HG03097 (cell line): ENCODE data around the gene THPO.

Source experiments
- ATAC-seq: cut with Tn5 transposase; IDR thresholded peaks from one replicate; pipeline ENCODE4 v1.9.1; 2021; ENCODE audit not compliant: unreplicated experiment, low FRiP score

Gene THPO

DNA sequence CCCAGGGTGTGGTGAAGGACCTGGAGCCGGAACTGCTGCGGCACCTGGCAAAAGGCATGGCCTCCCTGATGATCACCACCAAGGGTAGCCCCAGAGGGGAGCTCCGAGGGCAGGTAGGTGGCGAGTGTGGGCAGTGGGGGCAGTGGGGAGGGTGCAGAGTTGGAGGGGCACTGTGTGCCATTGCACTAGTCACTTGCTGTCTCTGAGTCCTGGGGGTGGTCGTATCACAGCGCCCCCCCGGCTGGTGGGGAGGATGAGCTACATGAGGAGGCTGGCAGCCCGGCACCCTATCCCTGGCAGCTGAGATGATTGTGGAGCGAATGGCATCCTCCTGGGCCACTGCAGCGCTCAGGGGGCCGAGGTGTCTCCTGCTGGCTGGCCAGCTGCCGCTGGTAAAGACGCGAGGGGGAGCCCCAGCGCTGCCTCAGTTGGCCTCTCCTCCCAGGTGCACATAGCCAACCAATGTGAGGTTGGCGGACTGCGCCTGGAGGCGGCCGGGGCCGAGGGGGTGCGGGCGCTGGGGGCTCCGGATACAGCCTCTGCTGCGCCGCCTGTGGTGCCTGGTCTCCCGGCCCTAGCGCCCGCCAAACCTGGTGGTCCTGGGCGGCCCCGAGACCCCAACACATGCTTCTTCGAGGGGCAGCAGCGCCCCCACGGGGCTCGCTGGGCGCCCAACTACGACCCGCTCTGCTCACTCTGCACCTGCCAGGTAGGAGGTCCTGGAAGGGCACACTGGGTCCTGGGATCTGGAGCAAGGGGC lies 8.2 kb upstream of the THPO start:
- ATAC-seq: no peak

DNA sequence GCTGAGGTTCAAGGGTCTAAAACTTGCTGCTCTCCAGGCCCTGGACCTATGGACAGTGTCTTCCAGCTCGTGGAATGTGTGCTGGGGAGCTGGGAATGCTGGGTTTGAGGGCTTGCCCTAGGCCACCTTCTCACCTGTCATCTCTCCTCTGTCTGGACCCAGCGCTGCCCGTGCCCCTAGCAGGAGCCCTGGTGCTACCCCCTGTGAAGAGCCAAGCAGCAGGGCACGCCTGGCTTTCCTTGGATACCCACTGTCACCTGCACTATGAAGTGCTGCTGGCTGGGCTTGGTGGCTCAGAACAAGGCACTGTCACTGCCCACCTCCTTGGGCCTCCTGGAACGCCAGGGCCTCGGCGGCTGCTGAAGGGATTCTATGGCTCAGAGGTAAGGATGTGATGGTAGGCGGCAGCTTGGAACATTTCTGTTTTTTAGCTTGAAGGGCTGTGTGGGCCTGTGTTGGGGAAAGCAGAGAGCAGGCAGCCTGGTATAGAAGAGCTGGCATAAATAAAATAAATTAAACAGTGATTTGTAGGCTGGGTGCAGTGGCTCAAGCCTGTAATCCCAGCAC lies 6.9 kb upstream of the THPO start:
- no peak for ATAC-seq

DNA sequence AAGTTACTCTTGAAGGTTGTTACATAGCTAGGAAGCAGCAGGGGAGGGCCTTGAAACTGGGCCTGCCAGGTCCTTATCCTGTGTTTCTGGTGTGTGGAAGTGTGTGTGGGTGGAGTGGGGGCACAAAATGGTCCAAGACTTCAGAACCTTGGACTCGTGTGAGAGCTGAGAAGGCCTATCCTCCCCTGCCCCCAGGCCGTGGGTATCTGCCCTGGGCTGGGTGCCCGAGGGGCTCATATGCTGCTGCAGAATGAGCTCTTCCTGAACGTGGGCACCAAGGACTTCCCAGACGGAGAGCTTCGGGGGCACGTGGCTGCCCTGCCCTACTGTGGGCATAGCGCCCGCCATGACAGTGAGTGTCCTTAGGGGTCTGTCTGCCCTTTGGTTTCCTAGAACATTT lies 6.3 kb upstream of the THPO start:
- ATAC-seq: no peak

DNA sequence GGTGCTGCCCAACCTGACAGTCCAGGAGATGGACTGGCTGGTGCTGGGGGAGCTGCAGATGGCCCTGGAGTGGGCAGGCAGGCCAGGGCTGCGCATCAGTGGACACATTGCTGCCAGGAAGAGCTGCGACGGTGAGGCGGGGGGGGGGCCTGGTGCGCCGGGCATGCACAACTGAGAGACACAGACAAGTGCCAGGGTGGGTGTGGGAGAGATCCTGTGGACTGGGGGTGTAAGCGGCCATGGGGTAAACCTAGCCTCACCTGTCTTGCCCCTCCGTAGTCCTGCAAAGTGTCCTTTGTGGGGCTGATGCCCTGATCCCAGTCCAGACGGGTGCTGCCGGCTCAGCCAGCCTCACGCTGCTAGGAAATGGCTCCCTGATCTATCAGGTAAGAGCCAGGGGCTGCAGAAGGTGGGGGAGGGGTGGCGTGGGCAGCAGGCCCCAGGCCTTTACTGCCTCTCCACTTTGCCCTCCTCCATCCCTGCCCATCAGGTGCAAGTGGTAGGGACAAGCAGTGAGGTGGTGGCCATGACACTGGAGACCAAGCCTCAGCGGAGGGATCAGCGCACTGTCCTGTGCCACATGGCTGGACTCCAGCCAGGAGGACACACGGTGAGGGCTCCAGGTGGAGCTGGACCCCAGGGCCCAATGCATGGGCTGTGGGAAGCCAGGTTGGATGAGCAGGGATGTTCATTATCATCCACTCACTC lies 5.2 kb upstream of the THPO start:
- no peak for ATAC-seq

DNA sequence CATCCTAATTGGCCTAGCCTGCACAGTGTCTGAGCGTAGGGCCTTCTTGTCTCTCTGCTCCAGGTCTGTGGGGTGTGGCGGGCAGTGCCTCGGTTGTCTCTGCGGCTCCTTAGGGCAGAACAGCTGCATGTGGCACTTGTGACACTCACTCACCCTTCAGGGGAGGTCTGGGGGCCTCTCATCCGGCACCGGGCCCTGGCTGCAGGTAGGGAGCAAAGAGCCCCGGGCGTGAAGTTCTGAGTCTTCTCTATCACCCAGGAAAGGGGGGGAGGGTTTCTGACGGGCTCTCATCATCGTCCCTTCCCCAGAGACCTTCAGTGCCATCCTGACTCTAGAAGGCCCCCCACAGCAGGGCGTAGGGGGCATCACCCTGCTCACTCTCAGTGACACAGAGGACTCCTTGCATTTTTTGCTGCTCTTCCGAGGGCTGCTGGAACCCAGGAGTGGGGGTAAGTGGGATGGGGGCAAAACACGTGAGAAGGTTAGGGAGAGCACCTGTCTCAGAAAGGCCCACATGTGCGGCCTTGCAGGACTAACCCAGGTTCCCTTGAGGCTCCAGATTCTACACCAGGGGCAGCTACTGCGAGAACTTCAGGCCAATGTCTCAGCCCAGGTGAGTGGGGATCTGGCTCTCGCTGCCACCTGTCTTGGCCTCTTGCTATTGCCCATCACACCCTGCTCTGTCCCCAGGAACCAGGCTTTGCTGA lies 4.5 kb upstream of the THPO start:
- ATAC-seq: no peak

DNA sequence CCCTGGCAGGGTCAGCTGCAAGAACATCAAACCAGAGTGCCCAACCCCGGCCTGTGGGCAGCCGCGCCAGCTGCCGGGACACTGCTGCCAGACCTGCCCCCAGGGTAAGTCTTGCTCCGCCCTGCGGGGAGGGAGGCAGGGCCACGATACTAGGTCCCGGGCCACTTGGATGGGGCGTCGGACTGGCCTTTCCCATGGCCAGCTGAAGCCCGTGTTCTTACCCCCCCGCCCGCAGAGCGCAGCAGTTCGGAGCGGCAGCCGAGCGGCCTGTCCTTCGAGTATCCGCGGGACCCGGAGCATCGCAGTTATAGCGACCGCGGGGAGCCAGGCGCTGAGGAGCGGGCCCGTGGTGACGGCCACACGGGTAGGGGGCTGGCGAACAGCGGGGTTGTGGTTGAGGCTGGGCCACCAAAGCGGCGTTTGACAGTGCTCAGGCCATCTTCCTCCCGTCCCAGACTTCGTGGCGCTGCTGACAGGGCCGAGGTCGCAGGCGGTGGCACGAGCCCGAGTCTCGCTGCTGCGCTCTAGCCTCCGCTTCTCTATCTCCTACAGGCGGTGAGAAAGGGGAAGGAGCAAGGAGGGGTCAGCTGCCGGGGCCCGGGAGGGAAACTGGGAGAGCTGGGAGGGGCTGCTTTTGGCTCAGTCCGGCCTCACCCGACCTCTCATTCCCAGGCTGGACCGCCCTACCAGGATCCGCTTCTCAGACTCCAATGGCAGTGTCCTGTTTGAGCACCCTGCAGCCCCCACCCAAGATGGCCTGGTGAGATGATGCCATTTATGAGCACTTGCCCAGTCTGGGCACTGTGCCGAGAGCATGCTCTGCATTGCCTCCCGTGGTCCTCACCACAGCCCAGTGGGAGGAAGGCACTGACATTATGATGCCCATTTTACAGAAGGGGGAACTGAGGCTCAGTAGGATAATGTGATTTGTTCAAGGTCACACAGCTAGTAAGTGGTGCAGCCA lies 3.5 kb upstream of the THPO start:
- ATAC-seq: no peak

DNA sequence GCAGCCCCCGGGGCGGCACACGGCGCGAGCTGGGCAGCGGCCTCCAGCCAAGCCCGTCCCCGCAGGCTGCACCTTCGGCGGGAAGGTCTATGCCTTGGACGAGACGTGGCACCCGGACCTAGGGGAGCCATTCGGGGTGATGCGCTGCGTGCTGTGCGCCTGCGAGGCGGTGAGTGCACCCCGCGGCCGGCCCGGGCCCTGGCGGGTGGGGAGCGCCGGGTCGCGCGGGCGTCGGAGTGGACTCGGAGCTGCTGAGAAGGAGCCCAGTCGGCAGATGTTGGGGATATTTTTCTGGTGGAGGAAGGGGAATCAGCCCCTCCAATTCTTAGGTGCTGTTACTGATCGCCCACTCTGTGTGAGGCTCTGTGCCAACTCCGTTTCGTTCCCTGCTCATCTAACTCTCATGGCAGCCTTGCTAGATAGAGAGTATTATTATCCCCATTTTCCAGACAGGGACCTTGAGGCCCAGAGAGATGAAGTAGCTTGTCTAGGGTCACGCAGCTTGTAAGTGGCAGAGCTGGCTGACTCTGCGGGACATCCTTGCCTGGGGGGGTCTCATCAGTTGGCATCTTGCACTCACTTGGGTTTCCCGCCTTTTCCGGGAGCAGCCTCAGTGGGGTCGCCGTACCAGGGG lies 2.7 kb upstream of the THPO start:
- ATAC-seq: no peak

DNA sequence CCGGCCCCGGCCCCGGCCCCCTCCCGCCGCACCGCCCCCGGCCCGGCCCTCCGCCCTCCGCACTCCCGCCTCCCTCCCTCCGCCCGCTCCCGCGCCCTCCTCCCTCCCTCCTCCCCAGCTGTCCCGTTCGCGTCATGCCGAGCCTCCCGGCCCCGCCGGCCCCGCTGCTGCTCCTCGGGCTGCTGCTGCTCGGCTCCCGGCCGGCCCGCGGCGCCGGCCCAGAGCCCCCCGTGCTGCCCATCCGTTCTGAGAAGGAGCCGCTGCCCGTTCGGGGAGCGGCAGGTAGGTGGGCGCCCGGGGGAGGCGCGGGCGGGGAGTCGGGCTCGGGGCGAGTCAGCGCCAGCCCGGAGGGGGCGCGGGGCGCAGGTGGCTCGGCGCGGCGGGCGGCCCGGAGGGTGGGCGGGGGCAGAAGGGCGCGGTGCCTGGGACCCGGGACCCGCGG lies 2.2 kb upstream of the THPO start:
- ATAC-seq: no peak

DNA sequence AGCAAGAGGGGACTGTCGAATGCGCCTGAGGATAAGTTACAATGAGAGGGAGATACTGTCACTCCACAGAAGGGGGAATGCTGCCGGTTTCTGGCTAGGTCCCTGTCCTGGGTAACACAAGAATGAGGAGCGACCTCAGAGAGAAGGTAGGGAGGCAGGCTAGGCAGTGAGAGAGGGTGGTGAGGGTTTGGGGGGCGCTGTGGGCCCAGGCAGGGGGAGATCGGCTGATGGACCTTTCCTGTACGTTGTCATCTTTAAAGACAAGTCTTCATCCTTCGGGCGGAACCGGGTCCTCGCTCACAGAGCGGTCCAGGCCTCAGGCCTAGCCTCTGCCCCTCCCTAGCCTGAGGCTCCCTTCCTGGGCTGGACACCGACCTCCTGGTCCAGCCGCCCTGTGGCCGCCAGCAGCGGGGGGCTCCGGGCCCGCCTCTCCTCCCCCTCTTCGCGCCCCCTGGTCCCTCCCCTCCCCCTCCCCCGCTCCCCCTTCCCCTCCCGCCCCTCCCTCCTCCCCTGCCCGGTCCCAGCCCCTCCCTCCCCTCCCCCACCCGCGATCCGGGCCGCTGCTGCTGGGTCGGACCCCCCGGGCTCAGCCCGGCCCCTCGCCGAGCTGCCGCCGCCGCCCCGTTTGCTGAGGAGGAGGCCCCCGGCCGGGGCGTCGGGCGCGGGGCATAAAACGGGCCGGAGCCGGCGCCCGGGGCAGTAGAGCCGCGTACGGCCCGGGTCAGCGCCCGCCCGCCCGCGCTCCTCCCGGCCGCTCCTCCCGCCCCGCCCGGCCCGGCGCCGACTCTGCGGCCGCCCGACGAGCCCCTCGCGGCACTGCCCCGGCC lies 1.6 kb upstream of the THPO start, which contains the start of gene CHRD:
Gene CHRD (plus strand): TSS at position 697 of the 827 bp plus-strand sequence. CDS start 265 bp downstream, outside the sequence.
- ATAC-seq: no peak

DNA sequence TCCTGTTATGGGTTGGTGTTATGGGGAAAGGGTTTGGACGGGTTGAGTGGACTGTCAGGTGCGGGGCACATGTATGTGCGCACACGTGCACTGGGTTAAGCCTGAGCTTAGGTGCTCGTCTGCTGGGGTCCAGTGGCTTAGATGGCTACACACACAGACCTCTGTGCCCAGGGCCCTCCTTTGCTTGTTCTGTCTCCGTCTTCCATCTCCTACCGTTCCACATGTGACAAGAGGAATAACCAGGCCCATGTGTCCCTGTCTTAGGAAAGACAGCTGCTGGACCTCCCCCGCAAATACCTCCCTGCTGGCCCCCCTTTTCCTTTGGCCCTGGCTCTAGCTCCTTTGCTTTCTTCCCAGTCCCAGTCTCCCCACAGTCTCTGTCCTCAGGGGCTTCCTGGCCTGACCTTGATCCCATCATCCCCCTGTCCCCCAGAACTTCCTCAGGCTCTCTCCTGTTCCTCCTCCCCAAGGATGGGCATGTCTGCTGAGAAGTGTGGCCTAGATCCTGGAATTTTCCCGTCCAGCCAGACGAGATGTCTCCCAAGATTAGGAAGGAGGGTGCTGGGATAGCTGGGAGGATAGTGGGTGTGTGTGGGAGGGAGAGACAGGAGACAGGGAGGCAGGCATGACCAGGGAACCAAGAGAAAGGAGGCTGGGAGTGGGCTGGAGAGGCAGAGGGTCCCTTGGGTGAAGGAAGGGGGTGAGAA lies 797 bp upstream of the THPO start:
- ATAC-seq: no peak

DNA sequence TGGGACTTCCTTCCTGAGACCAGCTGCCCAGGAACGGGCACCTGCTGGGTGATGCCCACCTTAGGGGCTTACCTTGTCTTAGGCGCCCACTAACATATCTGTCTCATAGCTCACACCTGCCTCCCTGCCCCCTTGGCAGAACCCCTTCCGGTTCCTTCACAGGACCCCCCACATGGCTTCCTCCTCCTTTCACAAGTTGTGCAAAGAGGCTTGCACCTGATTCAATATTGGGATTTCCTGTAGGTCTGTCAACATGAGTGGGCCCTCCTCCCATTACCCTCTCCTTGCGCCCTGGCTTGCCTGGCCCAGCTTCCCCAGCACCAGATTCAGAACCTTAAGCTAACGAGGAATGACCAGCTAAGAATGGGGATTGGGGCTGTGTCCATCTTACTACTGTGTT lies 633 bp downstream of the THPO start:
- ATAC-seq: no peak

DNA sequence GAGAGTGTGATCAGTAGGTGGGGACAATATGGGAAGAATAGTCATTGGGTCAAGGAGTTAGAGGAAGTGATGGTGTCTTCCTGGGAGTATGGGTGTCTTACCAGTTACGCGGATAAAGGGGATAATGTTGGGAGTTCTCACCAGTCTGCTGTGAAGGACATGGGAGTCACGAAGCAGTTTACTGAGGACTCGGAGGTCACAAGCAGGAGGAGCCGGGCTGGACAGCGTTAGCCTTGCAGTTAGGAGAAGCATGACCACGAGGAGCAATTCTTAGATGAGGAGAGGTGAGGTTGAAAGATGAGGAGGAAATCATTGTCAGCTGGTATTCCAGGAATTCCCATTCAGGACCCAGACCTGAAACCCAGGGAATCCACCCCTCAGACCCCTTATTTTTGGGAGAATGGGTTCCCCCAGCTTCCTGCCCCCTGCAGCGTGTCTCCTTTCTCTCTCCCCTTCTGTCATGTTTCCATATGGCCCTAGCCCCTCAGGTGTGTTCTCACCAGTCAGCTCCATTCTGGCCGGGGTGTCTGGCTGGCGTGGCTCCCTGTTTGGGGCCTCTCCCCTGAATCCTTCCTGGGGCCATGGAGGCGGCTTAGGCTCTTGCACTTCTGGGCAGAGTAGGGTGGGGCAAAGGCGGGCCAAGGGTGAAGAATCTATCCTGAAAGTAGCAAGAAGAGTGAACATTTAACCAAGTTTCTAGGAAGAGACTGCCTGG lies 2.1 kb downstream of the THPO start:
- no peak for ATAC-seq

DNA sequence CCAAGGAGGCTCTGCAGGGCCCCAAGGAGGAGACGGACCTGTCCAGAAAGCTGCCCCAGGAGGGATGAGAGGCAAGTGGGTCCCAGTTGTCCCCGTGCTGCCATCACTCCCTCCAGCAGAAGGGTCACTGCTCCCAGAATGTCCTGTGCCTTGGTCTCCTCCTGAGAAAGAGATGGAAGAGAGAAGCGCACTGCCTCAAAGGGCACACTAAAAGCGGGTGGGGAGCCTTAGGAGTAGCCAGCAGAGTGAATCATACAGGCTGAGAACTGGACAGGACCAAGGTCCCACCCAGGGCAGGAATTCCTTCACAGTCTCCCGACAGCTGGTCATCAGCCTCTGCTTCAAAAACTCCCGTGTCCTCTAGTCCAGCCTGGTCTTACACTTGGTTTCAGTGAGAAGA lies 4.6 kb downstream of the THPO start:
- no peak for ATAC-seq

DNA sequence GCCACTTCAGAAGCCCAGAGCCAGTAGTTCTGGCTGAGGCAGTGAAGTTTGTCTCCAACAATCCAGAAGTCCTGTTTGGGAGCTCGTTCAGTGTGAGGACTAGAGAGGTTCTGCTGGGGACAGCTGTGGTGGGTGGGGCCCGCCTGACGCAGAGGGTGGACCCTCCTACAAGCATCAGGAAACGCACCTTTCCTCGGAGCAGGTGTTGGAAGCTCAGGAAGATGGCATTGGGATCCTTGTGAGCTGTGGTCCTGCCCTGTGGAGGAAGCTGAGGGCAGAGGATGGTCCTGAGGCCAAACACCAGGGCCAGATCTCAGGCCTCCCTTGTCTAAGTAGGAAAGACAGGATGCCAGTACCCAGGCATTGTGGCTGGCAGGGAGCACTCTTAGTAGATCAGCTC lies 5.1 kb downstream of the THPO start:
- ATAC-seq: no peak

DNA sequence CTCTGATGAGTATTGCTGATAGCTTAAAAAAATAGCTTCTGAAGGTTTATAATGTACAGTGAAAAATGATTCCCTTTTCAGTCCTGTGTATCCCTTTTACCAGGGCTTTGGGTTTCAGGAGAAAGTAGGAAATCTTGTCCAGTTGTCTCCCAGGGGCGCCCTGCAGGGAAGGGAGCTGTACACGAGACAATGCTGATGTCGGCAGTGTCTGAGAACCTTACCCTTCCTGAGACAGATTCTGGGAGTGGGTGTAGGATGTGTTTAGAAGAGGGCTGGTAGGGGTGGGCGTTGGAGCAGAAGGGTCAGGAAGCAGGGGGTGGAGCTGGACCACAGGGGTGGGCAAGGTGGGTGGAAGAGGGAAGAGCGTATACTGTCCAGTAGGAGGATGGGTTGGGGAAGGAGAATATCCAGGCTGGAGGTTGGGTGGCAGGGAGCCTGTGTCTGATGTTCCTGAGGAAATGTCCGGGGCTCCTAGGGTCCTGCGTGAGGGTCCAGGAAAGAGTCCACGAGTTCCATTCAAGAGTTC lies 5.6 kb downstream of the THPO start:
- no peak for ATAC-seq

DNA sequence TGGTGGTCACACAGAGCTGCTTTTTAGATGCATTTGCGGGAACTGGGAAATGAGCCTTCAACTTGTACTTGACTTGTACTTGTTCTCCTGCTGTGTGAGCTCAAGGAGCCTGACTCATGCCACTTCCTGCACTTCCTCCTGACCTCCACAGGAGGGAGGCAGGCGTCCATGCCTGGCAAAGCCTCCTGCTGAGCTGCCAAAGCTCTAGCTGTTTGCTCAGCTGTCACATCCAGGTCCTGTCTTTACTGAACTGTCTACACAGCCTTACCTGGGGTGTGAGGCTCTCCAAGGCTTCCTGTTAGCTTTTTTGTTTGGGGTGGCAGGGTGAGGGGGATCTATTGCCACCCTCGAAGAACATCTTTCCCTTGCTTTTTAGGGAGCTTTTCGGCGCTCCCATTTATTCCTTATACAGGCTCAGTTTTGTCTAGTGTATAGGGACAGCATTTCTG lies 6.4 kb downstream of the THPO start:
- ATAC-seq: peak; percentile 74

DNA sequence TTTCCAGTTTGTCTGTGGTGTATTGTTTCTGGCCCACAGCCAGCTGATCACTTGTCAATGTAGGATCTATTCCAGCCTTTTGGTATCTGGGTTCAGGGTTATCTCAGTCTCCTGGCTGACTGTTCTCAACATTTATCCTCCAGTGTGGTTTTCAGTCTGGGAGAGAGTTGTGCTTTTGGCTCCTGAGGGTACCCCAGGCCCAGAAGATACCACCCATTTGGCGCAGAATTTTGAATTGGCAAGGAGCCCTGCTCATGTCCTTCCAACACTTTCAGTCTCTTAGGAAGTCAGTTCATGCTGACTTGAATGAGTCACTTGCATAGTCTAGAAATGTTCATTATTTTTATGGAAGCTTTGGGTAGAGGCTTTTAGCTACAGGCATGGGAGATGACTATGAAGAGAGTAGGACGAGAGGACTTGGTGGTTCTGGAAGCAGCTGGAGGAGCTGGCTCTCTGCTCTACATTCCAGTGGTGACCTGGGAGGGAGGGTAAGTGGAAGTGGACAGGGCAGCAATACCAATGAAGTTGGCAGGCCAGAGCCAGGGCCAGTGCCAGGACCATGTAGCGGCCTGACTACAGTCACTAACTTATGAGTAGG lies 9.3 kb downstream of the THPO start:
- ATAC-seq: no peak
